Measurements from ENCODE around the gene RFT1.

- TF ChIP-seq CTCF (IDR thresholded peaks at IDR 0.05; ENCODE audit: low read depth, low read length) (no peak), POLR2A (IDR thresholded peaks at IDR 0.05; ENCODE audit: extremely low read depth, insufficient read length) (no peak)
Measured at GRCh38 chr3:53074761-53075742, 55.2 kb downstream of the RFT1 start.
